Activated T-cell treated with anti-CD3 and anti-CD28 coated beads for 4 hours (primary cell): Measurements from ENCODE around the gene PRPF6.

Experiments
- DNase-seq: peaks from one replicate; pipeline ENCODE4 v3.0.0-alpha.2; 2020

PRPF6 gene

GRCh38 chr20:64052326-64052722 lies 71.4 kb downstream of the PRPF6 start:
- DNase-seq: no peak

DNA sequence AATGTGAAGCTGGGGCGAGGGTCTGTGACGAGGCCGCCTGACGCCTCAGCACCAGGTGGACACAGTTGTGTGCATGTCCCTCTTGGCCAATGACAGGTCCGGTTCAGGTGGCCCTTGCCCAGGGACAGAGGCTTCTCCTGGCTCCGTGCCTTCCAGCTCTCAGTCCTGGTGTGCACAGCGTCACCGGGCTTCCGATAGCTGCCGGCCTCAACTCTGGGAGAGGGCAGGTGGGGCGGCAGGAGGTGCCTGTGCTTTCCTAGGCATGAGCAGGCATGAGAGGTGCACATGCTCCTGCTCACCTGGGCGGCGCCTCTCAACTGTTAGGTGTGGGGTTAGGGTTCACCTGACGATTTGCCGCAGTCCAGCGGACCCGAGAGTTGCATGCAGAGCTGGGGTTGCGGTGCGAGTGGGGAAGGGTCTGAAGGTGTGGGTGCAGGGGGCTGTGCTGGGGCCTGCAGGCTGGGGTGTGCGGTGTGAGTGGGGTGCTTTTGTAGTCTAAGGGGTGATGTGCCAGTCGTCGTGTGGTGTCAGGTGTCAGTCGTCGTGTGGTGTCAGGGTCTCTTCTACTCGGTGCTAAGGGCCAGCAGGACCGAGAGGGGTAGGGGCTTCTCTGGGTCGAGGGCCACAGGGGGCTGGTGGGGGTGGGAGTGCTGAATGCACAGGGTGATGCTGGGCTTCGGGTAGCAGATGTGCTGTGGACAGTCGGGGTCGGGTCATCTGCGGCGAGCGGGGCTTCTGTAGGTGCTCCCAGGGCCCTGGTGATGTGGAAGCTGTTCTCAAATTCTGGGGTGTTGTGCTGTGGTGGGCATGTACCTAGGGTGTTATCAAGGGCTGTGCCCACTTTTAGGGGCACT lies 72.3 kb downstream of the PRPF6 start:
- DNase-seq: no peak

DNA sequence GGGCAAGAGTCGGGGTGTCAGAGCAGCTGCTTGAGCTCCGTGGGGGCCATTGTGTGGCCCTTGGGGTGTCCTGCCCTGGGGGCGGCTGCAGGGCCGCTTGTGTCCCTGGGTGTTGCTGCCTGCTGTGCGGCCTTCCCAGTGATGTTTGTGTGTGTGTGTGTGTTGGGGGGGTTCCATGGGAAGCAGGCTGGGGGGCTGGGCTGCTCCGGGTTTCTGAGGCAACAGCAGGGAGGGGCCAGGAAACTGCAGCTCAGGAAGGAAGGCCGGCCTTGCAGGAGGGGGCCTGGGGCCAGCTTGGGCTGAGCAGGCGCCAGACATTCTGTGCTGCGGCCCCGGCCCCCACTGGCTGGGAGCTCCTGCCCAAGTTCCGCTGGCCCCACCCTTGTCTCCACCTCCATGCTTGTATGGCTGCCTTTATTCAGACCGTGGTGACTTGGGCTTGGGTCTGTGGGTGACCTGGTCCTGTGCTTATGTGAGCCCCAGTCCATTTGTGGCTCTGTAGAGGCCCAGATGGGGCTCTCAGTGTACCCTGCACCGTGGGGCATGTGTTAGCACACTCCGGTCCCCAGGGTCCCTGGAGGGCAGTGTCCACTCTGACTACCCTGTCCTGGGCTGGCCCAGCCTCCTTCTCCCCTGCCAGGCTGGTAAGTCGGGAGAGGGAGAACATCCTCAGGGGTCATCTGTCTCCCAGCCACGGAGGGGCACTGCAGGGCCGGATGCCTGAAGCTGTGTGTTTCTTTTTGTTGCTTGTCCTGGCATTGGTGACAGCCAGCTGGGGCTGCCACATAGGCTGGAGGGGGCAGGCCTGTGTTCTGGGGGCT lies 73.1 kb downstream of the PRPF6 start:
- no peak for DNase-seq

- no peak for DNase-seq
Measured at GRCh38 chr20:64055396-64055892, 74.5 kb downstream of the PRPF6 start.

DNA sequence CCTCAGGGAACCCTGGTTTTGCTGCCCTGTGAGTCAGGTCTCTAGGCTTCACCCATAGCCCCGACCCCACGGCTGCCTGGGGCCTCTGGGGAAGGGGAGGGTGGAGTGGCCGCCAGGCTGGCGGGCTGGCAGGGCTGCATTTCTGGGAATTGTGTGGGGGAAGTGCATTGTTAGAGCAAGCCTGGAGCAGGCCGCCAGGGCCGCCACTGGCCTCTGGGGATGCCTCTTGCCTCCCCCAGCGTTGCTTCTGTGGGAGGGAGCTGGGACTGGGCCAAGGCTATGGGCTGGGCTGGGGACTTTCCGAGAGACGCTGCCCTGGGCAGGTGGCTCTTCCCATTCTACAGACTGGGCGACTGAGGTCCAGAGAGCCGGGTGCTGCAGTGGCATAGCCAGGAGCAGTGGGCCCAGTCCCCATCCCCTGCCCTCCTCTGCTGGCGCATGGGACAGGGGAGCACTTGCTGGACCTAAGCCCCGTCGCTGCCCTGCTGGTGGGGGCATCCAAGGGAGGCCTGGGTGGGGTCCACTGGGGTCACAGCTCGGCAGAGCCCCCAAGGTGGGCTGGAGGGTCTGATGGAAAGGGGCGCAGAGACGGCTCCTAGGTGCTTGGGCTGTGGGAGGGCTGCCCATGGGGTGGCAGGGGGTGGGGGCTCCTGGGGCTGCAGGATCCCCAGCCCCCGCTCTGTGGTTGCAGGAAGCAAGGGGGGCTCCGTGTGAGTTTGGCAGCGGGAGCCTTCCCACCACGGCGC lies 75.1 kb downstream of the PRPF6 start:
- no peak for DNase-seq

GRCh38 chr20:64056639-64056888 lies 75.6 kb downstream of the PRPF6 start:
- DNase-seq: no peak

GRCh38 chr20:64056889-64057627 lies 76.1 kb downstream of the PRPF6 start:
- DNase-seq: no peak

GRCh38 chr20:64057628-64058498 lies 76.9 kb downstream of the PRPF6 start:
- DNase-seq: peak; percentile 82

GRCh38 chr20:64058536-64058935 lies 77.6 kb downstream of the PRPF6 start:
- no peak for DNase-seq

DNA sequence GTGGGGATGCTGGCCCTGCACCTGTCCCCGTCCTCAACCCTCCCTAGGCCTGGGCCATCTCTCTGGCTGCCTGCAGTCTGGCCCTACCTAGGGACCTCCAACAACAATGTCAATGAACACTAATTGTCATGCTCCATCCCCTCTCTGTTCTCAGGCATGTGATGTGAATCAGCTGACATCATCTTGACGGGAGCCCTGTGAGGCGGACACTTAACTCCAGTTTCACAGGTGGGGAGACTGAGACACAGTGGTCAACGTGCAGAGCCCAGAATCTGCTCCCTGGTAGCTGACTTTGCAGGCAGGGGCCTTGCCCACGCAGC lies 81.3 kb downstream of the PRPF6 start:
- DNase-seq: no peak

DNA sequence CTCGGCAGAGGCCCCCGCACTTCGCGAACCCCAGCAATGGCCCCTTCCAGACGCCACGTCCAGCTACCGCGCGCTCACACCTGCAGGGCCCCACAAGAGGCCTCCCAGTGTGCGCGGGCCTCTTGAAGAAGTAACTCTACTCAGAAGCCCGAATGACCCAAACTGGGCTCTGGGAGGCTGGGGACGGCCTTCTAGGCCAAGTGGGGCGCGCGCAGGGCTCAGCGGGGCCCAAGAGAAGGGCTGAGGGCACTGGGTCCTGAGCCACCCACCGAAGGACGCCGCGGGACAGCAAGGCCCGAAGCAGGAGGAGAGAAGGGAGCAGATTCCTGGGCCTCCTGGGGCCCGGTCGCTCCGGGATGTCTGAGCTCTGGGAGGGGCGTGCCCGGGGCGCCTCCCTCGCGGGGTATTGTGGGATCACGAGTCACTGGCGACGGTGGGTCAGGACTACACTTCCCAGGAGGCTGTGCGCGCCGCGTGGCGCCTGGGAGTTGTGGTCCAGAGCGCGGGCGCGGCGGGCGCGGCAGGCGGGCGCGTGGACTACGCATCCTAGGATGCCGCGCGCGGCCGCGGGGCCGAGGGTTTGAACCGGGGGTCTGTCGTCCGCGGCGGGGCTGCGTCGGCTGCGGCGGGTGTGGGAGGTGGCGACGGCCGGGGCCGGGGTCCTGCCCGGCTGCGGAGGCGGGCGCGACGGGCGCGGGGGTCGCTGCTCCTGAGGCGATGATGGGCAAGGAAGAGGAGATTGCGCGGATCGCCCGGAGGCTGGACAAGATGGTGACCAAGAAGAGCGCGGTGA lies 81.9 kb downstream of the PRPF6 start, which contains the start of gene TCEA2:
TCEA2 (plus strand) TSS at position 603 of the 793 bp plus-strand sequence; CDS start at position 718, 115 bp downstream.
- DNase-seq: peak; percentile 90

- DNase-seq: no peak
Measured at GRCh38 chr20:64063389-64064144, 82.6 kb downstream of the PRPF6 start.

DNA sequence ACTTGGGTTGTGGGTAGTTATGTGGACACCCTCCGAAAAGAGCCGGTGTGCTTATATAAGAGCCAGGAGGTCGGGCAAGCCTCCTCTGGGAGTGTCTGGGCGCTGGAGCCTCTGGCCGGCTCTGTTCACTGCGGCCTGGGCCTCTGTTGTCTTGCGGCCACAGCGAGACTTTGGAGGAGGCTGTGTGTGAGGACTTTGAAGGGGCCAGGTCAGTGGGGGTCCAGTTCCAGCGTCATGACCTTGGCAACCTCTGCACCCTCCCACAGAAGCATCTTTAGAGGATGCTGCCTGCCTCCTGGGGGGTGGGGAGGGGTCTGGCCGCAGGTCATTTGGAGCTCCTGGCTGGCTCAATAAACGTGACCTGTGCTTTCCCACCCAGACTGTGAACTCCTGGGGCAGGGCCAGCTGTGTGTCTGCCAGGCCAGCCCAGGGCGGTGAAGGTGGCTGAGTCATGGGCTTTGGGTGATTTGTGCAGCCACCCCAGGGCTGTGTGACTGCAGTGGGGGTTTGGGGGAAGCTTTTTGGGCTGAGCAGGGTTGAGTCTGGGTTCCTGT lies 83.3 kb downstream of the PRPF6 start:
- no peak for DNase-seq

- no peak for DNase-seq
Measured at GRCh38 chr20:64065062-64065973, 84.4 kb downstream of the PRPF6 start.

- DNase-seq: no peak
Measured at GRCh38 chr20:64065974-64066343, 85.0 kb downstream of the PRPF6 start.

- DNase-seq: no peak
Measured at GRCh38 chr20:64067005-64067632, 86.2 kb downstream of the PRPF6 start.

- DNase-seq: no peak
Measured at GRCh38 chr20:64067733-64068307, 86.9 kb downstream of the PRPF6 start.
